Stimulated activated CD4-positive, alpha-beta T cell treated with anti-CD3 and anti-CD28 coated beads, Interleukin-12 subunit alpha, Interleukin-12 subunit beta, amount 100 ng/mL, for 24 hours (primary cell): ENCODE results near the gene EXT2.

Experiments used
- DNase-seq, 2 experiments: peaks; one replicate each; pipeline ENCODE4 v3.0.0-alpha.2; 2020; ENCODE audit warnings: low read depth in 2 of 2

Gene EXT2

GRCh38 chr11:44267006-44267749, 171.7 kb downstream of the EXT2 start:
- DNase-seq: no peak

DNA sequence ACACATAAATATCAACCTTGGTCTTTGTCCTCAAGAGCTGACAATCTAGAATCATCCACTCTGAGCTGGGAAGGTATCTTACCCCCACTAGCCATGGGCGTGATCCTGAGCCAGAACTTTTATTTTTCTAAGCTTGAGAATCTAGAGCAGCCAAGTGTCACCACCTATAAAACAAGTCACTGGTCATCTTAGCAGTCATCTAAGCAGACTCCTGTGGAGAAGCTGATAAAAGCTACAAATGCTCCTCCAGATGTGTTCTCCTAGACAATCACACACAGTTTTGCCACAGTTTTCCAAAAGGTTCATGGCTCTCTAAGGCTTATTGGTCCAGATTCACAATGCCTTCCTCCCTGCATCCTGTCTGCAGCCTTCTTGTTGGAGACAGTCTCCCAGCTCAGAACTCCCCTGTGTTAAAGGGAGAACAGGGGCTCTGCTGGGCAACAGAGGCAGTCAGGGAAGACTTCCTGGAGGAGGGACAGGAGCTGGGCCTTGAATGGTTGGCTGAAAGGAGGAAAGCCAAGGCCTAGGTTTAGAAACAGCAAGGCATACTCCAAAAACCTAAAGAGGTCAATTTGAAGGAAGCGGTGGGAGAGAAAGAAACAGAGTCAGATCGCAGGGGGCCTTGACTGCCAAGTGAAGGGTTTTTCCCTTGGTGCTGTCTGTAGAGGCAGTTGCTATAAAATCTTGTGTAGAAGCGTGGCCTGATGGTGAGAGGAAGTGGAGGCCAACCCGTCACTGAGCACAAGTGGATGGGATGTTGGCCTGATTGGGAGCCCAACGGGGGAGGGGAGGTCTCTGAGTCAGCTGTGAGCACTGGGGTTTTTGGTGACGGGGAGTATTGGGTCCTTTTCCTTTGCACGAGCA, 172.5 kb downstream of the EXT2 start:
- no peak for DNase-seq

- DNase-seq: no peak
These were observed 173.2 kb downstream of the EXT2 start for GRCh38 chr11:44268614-44269080.

DNA sequence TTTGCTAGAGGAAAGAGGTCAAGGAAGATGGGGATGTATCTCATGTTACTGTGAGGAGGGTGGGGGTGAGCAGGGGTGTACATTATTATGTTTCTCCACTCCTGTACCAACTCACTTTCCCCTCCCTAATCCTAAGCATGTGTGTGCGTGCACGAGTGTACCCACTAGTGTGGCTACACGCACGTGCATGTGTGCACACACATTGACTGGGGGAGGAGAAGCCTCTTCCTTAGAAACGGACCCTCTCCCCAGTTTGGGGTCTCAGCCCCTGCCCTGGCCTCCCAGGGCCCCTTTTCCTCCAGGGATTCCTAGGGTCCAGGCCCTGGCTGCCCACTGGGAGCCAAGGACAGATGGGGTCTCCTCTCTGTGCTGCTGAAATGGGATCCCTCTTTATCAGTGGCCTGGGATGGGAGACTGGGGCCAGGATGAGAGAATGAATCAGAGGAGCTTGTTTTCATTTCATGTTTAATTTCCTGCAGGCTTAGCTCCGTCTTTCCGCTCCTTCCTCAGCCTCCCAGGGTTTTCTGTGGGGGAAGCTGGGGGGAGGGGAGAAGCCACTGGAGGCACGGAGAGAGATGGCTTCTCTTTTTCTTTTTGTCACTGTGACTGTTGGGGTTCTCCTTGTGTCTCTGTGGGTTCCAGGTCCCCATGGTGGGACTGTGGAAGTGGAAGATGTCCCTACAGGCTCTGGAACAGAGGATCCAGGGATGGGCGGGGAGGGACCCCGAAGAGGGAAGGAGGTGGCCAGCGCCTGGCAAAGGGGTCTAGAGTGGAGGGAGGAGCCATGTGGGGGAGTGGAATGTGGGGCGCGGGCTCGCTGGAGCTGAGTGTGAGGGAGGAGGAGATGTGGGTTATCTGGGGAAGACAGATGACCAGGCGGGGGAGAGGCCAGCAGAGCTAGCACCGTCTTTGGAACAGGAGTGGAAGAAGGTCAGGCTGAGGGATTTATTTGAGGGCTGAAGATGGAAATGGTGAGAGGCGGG, 174.2 kb downstream of the EXT2 start:
- no peak for DNase-seq

DNA sequence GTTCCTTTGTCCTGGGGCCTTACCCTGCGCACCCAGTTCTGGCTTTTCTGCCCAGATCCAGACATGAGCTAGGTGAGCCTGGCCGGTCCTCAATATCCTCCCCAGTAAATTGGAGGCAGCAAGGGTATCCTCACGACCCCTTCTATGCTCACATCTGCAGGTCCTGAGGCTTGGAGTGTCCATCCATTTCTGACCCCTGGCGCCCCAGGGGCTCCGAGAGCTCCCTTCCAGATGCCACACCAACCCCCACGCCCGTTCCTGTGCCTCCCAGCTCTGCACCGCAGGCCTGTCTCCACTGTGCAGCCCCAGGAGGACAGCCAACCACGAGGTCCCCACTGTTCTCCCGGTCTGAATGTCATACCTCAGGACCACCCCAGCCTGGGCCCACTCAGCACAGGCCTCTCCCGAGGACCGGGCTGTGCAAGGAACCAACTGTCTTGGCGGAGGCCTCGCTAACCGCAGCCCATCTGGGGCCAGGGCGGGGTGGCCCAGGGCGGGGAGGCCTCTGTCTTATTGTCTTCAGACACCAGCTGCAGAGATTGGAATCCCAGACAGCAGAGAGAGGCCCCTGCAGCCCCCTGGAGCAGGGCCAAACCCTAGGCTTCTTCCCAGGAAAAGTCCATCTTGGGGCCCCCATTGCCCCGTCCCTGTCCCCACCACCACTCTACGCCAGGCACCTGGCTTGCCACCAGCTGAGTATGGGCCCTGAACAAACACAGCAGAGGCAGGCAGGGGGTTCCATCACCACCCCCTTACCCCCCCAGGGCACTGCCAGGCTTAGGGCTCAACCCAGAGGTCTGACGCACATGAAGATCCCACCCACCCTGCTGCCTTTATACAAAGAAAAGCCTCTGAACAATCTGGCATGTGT, 175.2 kb downstream of the EXT2 start:
- no peak for DNase-seq

- DNase-seq: no peak
These were observed 175.8 kb downstream of the EXT2 start for GRCh38 chr11:44271286-44271685.

GRCh38 chr11:44274404-44274803, 178.9 kb downstream of the EXT2 start:
- DNase-seq: no peak

GRCh38 chr11:44275241-44275640, 179.8 kb downstream of the EXT2 start:
- DNase-seq: no peak

DNA sequence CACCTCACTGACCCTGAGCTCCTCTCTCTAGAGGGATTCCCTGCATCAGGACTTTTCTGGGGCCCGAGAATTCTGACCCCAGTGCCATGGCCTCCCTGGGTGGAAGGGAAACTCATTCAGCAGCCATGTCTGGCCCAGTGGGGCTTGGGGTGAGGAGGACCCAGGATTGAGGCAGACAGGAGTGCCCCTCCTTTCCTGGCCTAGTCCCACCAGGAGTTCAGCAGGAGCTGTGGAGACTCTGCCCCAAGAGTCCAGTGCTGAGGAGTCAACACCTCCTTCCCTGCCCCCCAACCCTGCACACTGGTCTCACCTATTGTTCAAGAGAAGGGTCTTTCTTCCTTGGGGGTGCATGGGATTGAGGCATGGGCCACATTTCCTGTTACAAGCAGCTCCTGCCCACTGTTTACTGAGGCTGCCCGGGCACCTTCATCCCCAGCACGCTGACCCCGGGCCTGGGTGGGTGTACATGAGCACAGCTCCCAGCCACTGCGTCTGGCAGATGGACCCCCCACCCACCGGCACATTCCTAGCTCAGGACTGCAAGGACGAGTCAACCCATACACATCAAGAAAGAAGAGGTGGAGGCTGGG, 180.6 kb downstream of the EXT2 start:
- no peak for DNase-seq

DNA sequence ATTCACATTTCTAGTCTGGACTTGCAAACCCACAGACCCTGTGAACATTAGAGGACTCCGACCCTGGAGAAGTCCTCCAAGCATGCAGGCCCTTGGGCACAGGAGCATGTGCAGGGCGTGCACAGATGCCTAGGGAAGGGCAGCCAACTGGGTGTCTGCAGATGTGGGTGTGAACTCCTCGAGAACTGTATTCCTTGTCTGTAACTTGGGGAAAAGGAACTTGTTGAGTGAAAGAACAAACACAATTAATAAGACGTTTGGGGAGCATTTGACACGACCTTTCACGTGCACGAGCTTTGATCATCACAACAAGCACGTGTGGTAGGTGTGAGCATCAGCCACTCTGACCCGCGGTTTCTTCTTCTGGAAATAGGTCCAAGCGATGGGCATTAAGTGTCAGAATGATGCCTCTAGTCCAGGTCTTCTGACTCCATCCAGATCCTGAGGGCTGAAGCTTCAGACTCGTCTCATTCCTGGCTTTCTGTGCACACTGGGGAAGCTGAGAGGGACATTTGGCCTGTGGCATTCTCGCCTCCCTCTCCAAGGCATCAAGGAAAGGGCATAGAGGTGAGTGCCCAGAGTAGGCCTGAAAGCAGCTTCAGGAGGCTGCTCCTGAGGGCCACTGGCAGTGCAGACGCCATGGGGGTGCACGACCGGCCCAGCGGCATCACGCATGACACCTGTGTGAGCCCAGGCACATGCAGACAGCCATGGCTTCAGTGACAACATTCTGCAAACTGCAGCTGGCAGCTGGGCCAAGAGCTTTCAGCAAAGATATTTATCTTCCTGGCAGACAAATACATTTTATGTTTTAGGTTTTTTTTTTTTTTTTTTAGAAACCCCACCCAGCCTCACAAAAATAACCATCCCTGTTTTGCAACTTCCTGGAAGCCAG, 182.0 kb downstream of the EXT2 start:
- DNase-seq: no peak

DNA sequence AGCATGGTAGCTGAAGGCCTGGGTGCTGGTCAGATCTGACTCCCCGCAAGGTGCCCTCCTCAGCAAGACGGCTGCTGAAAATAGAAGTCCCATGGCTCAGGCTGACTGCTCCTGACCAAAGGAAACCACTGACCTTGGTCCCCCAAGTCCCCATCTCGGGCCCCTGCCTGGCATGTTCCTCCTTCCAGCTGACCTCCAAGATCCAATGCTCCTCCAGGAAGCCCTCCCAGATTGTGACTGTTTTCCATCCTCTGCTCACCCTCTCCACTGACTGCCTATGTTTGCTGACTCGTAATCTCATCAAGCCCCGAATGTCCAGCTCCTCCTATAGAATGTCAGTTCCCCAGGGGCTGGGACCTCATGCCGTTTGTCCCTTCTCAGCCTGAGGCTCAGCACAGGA, 184.0 kb downstream of the EXT2 start:
- DNase-seq: no peak

- DNase-seq: no peak
These were observed 184.8 kb downstream of the EXT2 start for GRCh38 chr11:44280257-44280656.

DNA sequence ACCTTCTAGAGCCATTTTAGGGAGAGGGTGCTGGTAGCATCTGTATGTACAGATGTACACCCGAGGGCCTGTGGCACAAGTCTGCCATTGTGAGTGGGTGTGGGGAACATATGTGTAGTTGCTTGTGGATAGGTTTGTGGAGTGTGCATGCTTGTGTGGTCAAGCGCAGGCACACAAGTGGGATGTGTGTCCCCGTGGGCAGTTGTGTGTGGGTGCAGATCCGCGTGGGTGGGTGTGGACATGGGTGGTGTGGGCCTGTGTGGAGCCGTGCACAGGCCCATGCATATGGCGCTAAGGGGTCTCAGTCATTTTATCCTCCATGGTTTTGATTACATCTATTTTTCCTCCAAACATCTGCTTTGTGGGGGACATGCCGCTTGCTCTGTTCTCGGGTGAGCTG, 185.7 kb downstream of the EXT2 start:
- DNase-seq: no peak

DNA sequence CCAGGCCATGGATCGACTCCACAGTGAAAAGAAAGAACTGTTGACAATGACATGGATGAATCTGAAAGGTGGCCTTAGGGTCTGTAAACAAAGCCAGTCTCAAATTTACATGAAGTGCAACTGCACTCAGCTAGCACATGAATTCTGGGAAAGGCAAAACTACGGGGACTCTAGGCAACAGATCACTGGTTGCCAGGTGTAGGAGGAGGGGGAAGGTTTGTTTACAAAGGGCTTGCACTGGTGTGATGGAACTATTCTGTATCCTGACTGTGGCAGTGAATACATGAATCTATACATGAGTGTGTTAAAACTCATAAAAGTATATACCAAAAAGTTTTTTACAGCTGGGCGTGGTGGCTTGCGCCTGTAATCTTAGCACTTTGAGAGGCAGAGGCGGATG, 187.1 kb downstream of the EXT2 start:
- no peak for DNase-seq

GRCh38 chr11:44285756-44286155, 190.3 kb downstream of the EXT2 start:
- no peak for DNase-seq

GRCh38 chr11:44286268-44286880, 190.9 kb downstream of the EXT2 start:
- DNase-seq: peak; percentile 31 to 58

DNA sequence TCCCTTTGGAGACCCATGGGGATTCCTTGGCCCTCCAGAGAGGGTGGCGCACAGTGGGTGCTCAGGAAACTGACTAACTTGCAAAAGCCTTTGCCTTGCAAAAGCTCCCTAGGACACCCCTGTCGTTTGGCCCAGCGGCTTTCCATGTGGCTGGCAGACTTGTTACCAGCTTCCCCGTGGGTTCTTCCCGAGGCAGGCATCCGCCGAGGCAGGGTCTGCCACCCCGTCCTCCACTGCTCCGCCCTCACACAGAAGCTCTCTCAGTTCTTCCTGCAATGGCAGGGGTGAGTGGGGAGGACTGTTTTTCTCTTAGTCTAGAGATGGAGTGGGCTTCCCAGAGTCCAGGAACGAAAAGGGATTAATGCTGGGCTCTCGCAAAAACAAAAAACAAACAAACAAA, 191.4 kb downstream of the EXT2 start:
- DNase-seq: no peak

DNA sequence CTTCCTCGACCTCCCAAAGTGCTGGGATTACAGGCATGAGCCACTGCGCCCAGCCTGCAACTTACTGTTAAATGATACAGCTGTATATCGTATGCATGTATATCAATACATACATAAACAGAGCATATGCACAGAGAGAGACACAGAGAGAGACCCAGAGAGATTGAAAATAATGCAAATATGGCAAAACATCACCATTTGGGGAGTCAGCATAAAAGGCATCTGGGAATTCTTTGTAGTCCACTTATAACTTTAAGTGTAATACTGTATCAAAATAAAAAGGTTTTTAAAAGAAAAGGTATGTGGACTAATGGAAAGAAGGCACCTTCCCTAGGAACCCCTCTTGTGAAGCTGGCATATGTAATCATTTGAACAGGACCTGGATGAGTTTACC, 192.7 kb downstream of the EXT2 start:
- DNase-seq: no peak

DNA sequence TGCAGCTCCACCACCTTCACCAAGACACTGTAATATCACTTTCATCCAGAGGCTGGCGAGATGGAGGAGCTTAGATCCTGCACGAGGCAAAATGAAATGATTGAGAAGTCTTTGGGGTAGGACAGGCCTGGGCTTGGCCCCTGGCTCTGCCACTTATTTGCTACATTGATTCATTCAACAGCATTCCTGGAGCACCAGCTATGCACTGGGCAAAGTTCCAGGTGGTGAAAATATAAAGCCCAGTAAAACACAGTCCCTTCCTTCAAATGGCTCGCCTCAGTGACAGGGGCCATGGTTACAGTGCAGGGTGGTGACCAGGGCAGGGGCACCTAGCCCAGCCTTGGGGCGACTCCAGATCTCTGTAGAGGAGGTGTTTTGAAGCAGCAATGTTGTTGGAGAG, 194.7 kb downstream of the EXT2 start:
- no peak for DNase-seq
